Ovary (tissue), 9 donors: ENCODE measurements around the gene WAS. TPM values are rescaled to one million over a fixed set of nuclear protein-coding genes. Genes with fewer than 3 reads are reported as not detected.

ENCODE experiments used
- DNase-seq, 5 donors: peaks; one replicate each; pipeline ENCODE4 v3.0.0-alpha.2; 2019 to 2020
- H3K27ac ChIP-seq, 2 donors: fragments of 200-600 bp; one replicate each; pipeline versions ENCODE4 v1.5.1 to v1.8.0; 2019 to 2022
- H3K27me3 ChIP-seq: fragments of 200-600 bp; one replicate; pipeline ENCODE4 v1.8.0; 2022
- H3K36me3 ChIP-seq: fragments of 200-600 bp; sonication (generic); one replicate; pipeline ENCODE4 v1.5.1; 2019
- H3K4me1 ChIP-seq: one replicate; pipeline ENCODE4 v1.8.1; 2013; ENCODE audit warnings: mild to moderate bottlenecking, moderate library complexity; ENCODE audit not compliant: insufficient read depth
- H3K4me3 ChIP-seq: fragments of 200-600 bp; sonication (generic); one replicate; pipeline ENCODE4 v1.5.1; 2017
- H3K9me3 ChIP-seq, 2 donors: fragments of 200-600 bp in 1 of 2; sonication (generic) in 1 of 2; one replicate each; pipeline versions ENCODE4 v1.5.1 to v1.8.1; 2013 to 2019; ENCODE audit warnings: mild to moderate bottlenecking in 1 of 2, moderate library complexity in 1 of 2
- EP300 ChIP-seq: sonication (generic); formaldehyde crosslinking; IDR thresholded peaks from one replicate; pipeline ENCODE4 v1.6.1; 2017; ENCODE audit warnings: antibody characterized with exemption
- POLR2A ChIP-seq: fragments of 450-650 bp; IDR thresholded peaks from one replicate; pipeline ENCODE4 v1.6.1; 2017; ENCODE audit warnings: antibody characterized with exemption, mild to moderate bottlenecking, moderate library complexity
- WGBS, 3 donors: extraction: QIAGEN DNeasy Blood & Tissue Kit in 1 of 3; methylation state at CpG; one replicate each; pipeline versions ENCODE4 v1.1.5 to v1.1.7; 2013 to 2017; 5-methylcytosine and 5-hydroxymethylcytosine counted together
- intact Hi-C, 4 donors: fragments of 100-400 bp; cut with DNase I; formaldehyde crosslinking; loops; one replicate each; pipeline versions ENCODE4 v1.11.0 to v1.15.1; 2022 to 2023
- polyA plus RNA-seq, 2 donors: library from polyadenylated mRNA; stranded (reverse); fragments of 200-250 nt in 1 of 2; fragments of 350-450 nt in 1 of 2; fragmentation: Illumina TruSeq in 1 of 2; extraction: RNeasy Lipid Tissue Mini Kit (QIAGEN cat#74804) in 1 of 2; gene quantifications; one replicate each; pipeline ENCODE4 v1.2.3, GENCODE V29; 2013 to 2014
- total RNA-seq, 7 donors: library from RNA; depleted of rRNA in 2 of 7; stranded (reverse); fragments of >200 nt in 2 of 7; fragmentation: NEBNext Ultra II Directional in 3 of 7; extraction: Animal tissue kit (Norgen Biotek cat#: 25700) in 3 of 7; gene quantifications; one replicate each; pipeline versions ENCODE4 v1.1.0 to v1.2.4, GENCODE V29; 2016 to 2023
- TF ChIP-seq, protein P1 (sequence below), 3 donors: fragments of 450-650 bp in 2 of 3; fragments of 200-600 bp in 1 of 3; IDR thresholded peaks; one replicate each; pipeline versions ENCODE4 v1.5.1 to v1.8.0; 2016 to 2022; ENCODE audit warnings: antibody characterized with exemption in 3 of 3, mild to moderate bottlenecking in 1 of 3
- donor health status: DM: no; HTN: no; CAD: no; lungs with moderate emphysema.
- donor health status: DM: no; HTN: no; CAD: no.
- donor health status: Bipolar disorder and iron deficiency.
- donor health status: DM: yes; HTN: yes; CAD: no.
- donor health status: DM: no; HTN: no; CAD: no.
- donor health status: DM: yes; HTN: yes; CAD: no.

The WAS gene
- total and polyA plus RNA-seq, 9 donors: 0.95 to 7.7 (median 3.1) TPM

- Histone ChIP-seq H3K9me3 (no peaks in the 10 kb centered on the region), H3K4me1 (no peaks in the 10 kb centered on the region), H3K36me3 (no peaks in the 10 kb centered on the region), H3K4me3 (no peak overlapping the region), H3K27me3 (no peaks in the 10 kb centered on the region), H3K27ac (no peak overlapping the region)
- WGBS, 3 donors: 63 to 76% (median 69%) methylated on average over 4 of the region's 4 CpGs
- DNase-seq: no peak
- intact Hi-C loops: no loop called here
- TF ChIP-seq, protein P1, sequence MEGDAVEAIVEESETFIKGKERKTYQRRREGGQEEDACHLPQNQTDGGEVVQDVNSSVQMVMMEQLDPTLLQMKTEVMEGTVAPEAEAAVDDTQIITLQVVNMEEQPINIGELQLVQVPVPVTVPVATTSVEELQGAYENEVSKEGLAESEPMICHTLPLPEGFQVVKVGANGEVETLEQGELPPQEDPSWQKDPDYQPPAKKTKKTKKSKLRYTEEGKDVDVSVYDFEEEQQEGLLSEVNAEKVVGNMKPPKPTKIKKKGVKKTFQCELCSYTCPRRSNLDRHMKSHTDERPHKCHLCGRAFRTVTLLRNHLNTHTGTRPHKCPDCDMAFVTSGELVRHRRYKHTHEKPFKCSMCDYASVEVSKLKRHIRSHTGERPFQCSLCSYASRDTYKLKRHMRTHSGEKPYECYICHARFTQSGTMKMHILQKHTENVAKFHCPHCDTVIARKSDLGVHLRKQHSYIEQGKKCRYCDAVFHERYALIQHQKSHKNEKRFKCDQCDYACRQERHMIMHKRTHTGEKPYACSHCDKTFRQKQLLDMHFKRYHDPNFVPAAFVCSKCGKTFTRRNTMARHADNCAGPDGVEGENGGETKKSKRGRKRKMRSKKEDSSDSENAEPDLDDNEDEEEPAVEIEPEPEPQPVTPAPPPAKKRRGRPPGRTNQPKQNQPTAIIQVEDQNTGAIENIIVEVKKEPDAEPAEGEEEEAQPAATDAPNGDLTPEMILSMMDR (IDR thresholded peaks at IDR 0.05): no peak
- no peak for TF ChIP-seq EP300
- TF ChIP-seq POLR2A: no peak
These were observed 19.1 kb downstream of the WAS start for GRCh38 chrX:48702716-48703115.

GRCh38 chrX:48703228-48703627 is 19.6 kb downstream of the WAS start:
- H3K9me3 ChIP-seq: no peaks in the 10 kb centered on the region
- WGBS, 3 donors: 64 to 65% (median 65%) methylated on average over 7 of the region's 7 CpGs
- no peak overlapping the region for H3K27ac ChIP-seq
- no peak for DNase-seq
- no peak overlapping the region for H3K4me3 ChIP-seq
- H3K27me3 ChIP-seq: no peaks in the 10 kb centered on the region
- TF ChIP-seq EP300 (no peak), POLR2A (no peak)
- TF ChIP-seq, protein P1 (IDR thresholded peaks at IDR 0.05): no peak
- H3K4me1 ChIP-seq: no peaks in the 10 kb centered on the region
- no peaks in the 10 kb centered on the region for H3K36me3 ChIP-seq
- intact Hi-C loops: no loop called here

- DNase-seq: no peak
- H3K9me3 ChIP-seq: no peaks in the 10 kb centered on the region
- 45 to 59% (median 51%) methylated on average over 4 of the region's 4 CpGs for WGBS, 3 donors
- no peak overlapping the region for H3K4me3 ChIP-seq
- H3K36me3 ChIP-seq: no peaks in the 10 kb centered on the region
- no peak overlapping the region for H3K27ac ChIP-seq
- intact Hi-C loops: no loop called here
- no peaks in the 10 kb centered on the region for H3K27me3 ChIP-seq
- H3K4me1 ChIP-seq: no peaks in the 10 kb centered on the region
- no peak for TF ChIP-seq POLR2A
- TF ChIP-seq EP300: no peak
- TF ChIP-seq, protein P1 (IDR thresholded peaks at IDR 0.05): no peak
These were observed 20.3 kb downstream of the WAS start for GRCh38 chrX:48703642-48704481.

- intact Hi-C loops: no loop called here
- TF ChIP-seq POLR2A (no peak), EP300 (no peak)
- TF ChIP-seq, protein P1 (IDR thresholded peaks at IDR 0.05): no peak
These were observed 22.3 kb downstream of the WAS start for GRCh38 chrX:48705871-48706270.

More at GRCh38 chrX:48705871-48706270, 22.3 kb downstream of the WAS start:
- Histone ChIP-seq H3K4me3 (no peak overlapping the region), H3K27me3 (no peaks in the 10 kb centered on the region), H3K4me1 (no peaks in the 10 kb centered on the region), H3K36me3 (no peaks in the 10 kb centered on the region), H3K9me3 (no peaks in the 10 kb centered on the region), H3K27ac (no peak overlapping the region)
- no peak for DNase-seq
- WGBS, 3 donors: 76 to 88% (median 79%) methylated on average over 12 of the region's 12 CpGs
